Parathyroid adenoma (tissue), 2 donors: ENCODE data around the gene TBC1D17.

Experiments
- H2AFZ ChIP-seq: fragments of 300-600 bp; sonication (generic); one replicate; pipeline ENCODE4 v1.7.0; 2017; ENCODE audit warnings: antibody characterized with exemption, mild to moderate bottlenecking
- H3K27ac ChIP-seq: fragments of 300-600 bp; sonication (generic); one replicate; pipeline ENCODE4 v1.7.0; 2017
- H3K27me3 ChIP-seq: fragments of 300-600 bp; sonication (generic); one replicate; pipeline ENCODE4 v1.7.0; 2017; ENCODE audit warnings: low read length; ENCODE audit not compliant: control insufficient read depth, insufficient read depth
- H3K36me3 ChIP-seq: fragments of 300-600 bp; sonication (generic); one replicate; pipeline ENCODE4 v1.7.0; 2017; ENCODE audit warnings: low read length; ENCODE audit not compliant: control insufficient read depth, insufficient read depth
- H3K4me1 ChIP-seq: fragments of 300-600 bp; sonication (generic); one replicate; pipeline ENCODE4 v1.7.0; 2017; ENCODE audit warnings: control low read depth
- H3K4me2 ChIP-seq: fragments of 300-600 bp; sonication (generic); one replicate; pipeline ENCODE4 v1.7.0; 2017; ENCODE audit warnings: low read length
- H3K4me3 ChIP-seq: fragments of 300-600 bp; sonication (generic); one replicate; pipeline ENCODE4 v1.7.0; 2017; ENCODE audit warnings: low read depth, low read length
- H3K79me2 ChIP-seq: fragments of 300-600 bp; sonication (generic); one replicate; pipeline ENCODE4 v1.7.0; 2017; ENCODE audit warnings: control low read depth
- H3K9ac ChIP-seq: fragments of 300-600 bp; sonication (generic); one replicate; pipeline ENCODE4 v1.7.0; 2017; ENCODE audit warnings: mild to moderate bottlenecking
- H3K9me3 ChIP-seq: fragments of 300-600 bp; sonication (generic); one replicate; pipeline ENCODE4 v1.7.0; 2017; ENCODE audit warnings: low read length; ENCODE audit not compliant: control insufficient read depth
- CTCF ChIP-seq: fragments of 300-600 bp; sonication (generic); IDR thresholded peaks from one replicate; pipeline ENCODE4 v1.7.0; 2017; ENCODE audit warnings: antibody characterized with exemption, mild to moderate bottlenecking
- donor health status: primary hyperparathyroidism.

TBC1D17 gene

GRCh38 chr19:49840736-49841249, 36.7 kb upstream of the TBC1D17 start:
- H3K9me3 ChIP-seq, result no peaks in the 10 kb centered on the region
- H3K36me3 ChIP-seq, result no peaks in the 10 kb centered on the region
- TF ChIP-seq CTCF, result no peak
- no peaks in the 10 kb centered on the region for H3K79me2 ChIP-seq
- no peak overlapping the region for H3K4me3 ChIP-seq
- no peaks in the 10 kb centered on the region for H3K4me1 ChIP-seq
- no peak overlapping the region for H3K27ac ChIP-seq
- no peak overlapping the region for H2AFZ ChIP-seq
- H3K27me3 ChIP-seq, result no peaks in the 10 kb centered on the region
- no peak overlapping the region for H3K4me2 ChIP-seq
- no peak overlapping the region for H3K9ac ChIP-seq

GRCh38 chr19:49843265-49843664, 34.2 kb upstream of the TBC1D17 start:
- Histone ChIP-seq H3K9ac (no peak overlapping the region), H3K79me2 (no peaks in the 10 kb centered on the region), H3K27me3 (no peaks in the 10 kb centered on the region), H3K27ac (no peak overlapping the region), H3K4me1 (no peaks in the 10 kb centered on the region), H3K4me2 (no peak overlapping the region), H3K4me3 (no peak overlapping the region), H3K36me3 (no peaks in the 10 kb centered on the region), H3K9me3 (no peaks in the 10 kb centered on the region), H2AFZ (no peak overlapping the region)
- TF ChIP-seq CTCF, result no peak

- no peak overlapping the region for H2AFZ ChIP-seq
- no peak overlapping the region for H3K27ac ChIP-seq
- H3K4me2 ChIP-seq, result no peak overlapping the region
- TF ChIP-seq CTCF, result no peak
- H3K4me3 ChIP-seq, result no peak overlapping the region
- no peaks in the 10 kb centered on the region for H3K9me3 ChIP-seq
- no peak overlapping the region for H3K9ac ChIP-seq
- H3K27me3 ChIP-seq, result no peaks in the 10 kb centered on the region
- no peaks in the 10 kb centered on the region for H3K4me1 ChIP-seq
- H3K36me3 ChIP-seq, result no peaks in the 10 kb centered on the region
- H3K79me2 ChIP-seq, result no peaks in the 10 kb centered on the region
Observed at GRCh38 chr19:49844138-49845095, 33.1 kb upstream of the TBC1D17 start.

- Histone ChIP-seq H3K4me2 (no peak overlapping the region), H3K9me3 (no peaks in the 10 kb centered on the region), H3K79me2 (no peaks in the 10 kb centered on the region), H3K4me3 (no peak overlapping the region), H3K36me3 (no peaks in the 10 kb centered on the region), H3K27ac (no peak overlapping the region), H3K27me3 (no peaks in the 10 kb centered on the region), H3K4me1 (no peaks in the 10 kb centered on the region), H2AFZ (no peak overlapping the region), H3K9ac (no peak overlapping the region)
- TF ChIP-seq CTCF, result no peak
Observed at GRCh38 chr19:49845414-49845813, 32.1 kb upstream of the TBC1D17 start.
